ENCODE data around the gene CACNA2D4.

The CACNA2D4 gene

DNA sequence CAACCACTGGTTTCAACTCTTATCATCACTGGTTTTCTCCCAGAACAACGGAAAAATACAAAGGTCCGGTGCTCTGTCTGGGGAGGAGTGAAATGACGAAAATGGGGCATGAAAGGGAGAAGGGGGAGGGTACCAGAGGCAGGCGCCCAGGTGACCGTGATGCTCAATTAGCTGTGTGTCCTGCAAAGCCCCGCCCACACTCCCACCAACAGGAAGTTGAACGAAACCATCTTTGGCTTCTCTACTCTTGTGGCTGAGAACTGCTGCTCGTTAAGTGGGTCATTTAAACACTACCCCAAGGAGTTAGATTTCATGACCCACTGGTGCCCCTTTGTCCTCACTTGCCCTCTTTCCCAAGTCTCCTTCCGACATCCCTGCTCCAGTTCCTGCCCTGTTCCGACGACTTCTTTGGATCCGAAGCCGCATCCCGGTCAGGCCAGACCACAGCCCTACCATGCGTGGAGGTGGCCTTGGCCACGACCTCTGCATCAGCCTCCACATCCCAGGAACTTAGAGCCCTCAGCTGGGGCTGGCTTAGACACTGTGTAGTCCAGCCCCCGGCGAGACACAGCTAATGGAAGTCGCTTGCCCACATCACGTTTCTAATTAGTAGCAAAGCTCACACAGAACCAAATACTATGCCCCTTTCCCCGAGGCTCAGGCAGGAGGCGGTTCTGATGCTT lies 109.5 kb downstream of the CACNA2D4 start:
- H3K27ac ChIP-seq, result no peak overlapping the region
- no peak overlapping the region for H3K4me3 ChIP-seq
- H3K36me3 ChIP-seq, result no peaks in the 10 kb centered on the region
- intact Hi-C loops (cut with DNase I; ENCODE audit: low total_unique reads), result loop anchor here (10.0 kb wide), 1 partner anchor 776 kb away; no protein-coding TSS in a partner anchor
- DNase-seq, result peak in 1 of 2 donors; percentile 55
- no peaks in the 10 kb centered on the region for H3K4me1 ChIP-seq
- TF ChIP-seq CTCF (IDR thresholded peaks at IDR 0.05), result no peak
- H3K9me3 ChIP-seq, result no peaks in the 10 kb centered on the region
- H3K27me3 ChIP-seq, result no peaks in the 10 kb centered on the region

DNA sequence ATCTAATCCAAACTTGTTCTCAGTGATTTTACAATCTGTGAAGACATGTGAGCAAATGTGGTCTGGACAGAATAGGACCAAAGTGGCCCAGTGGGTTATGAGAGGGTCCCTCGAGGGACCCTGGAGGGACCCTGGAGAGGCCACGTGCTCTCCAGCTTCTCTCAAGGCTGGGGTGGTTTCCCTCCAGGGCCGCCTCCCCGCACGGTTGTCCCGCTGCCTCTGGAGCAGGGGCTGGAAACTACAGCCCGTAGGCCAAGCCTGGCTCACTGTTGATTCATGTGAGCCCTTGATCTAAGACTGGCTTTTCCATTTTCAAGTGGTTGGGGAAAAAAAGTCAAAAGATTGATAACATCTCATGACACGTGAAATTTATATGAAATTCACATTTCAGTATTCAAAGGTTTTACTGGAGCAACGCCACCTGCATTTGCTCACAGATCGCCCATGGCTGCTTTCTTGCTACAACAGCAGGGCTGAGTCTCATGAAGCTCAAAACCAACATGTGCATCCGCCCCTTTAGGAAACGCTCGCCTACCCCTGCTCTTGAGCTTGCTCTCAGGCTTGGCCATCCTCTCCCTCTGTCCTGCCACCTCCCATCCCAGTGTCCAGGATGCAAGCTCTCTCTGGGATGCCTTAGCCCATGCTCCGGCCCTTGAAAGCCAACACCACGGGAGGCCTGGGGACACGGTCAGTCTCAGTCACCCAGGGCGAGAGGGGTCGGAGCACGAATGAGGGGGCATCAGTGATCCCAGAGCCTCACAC lies 110.2 kb downstream of the CACNA2D4 start:
- Histone ChIP-seq H3K4me1 (no peaks in the 10 kb centered on the region), H3K9me3 (no peaks in the 10 kb centered on the region), H3K36me3 (no peaks in the 10 kb centered on the region), H3K27me3 (no peaks in the 10 kb centered on the region), H3K27ac (no peak overlapping the region), H3K4me3 (no peak overlapping the region)
- peak in 1 of 2 donors; percentile 40 for DNase-seq
- intact Hi-C loops (cut with DNase I; ENCODE audit: low total_unique reads), result loop anchor here (10.0 kb wide), 1 partner anchor 777 kb away; no protein-coding TSS in a partner anchor
- TF ChIP-seq CTCF (IDR thresholded peaks at IDR 0.05), result no peak

GRCh38 chr12:1807087-1807860 lies 111.2 kb downstream of the CACNA2D4 start:
- Histone ChIP-seq H3K4me1 (no peaks in the 10 kb centered on the region), H3K27ac (no peak overlapping the region), H3K36me3 (no peaks in the 10 kb centered on the region), H3K4me3 (no peak overlapping the region), H3K9me3 (no peaks in the 10 kb centered on the region), H3K27me3 (no peaks in the 10 kb centered on the region)
- DNase-seq, result peak in 1 of 2 donors; percentile 59
- intact Hi-C loops (cut with DNase I; ENCODE audit: low total_unique reads), result loop anchor here (10.0 kb wide), 1 partner anchor 778 kb away; no protein-coding TSS in a partner anchor
- no peak for TF ChIP-seq CTCF (IDR thresholded peaks at IDR 0.05)

DNA sequence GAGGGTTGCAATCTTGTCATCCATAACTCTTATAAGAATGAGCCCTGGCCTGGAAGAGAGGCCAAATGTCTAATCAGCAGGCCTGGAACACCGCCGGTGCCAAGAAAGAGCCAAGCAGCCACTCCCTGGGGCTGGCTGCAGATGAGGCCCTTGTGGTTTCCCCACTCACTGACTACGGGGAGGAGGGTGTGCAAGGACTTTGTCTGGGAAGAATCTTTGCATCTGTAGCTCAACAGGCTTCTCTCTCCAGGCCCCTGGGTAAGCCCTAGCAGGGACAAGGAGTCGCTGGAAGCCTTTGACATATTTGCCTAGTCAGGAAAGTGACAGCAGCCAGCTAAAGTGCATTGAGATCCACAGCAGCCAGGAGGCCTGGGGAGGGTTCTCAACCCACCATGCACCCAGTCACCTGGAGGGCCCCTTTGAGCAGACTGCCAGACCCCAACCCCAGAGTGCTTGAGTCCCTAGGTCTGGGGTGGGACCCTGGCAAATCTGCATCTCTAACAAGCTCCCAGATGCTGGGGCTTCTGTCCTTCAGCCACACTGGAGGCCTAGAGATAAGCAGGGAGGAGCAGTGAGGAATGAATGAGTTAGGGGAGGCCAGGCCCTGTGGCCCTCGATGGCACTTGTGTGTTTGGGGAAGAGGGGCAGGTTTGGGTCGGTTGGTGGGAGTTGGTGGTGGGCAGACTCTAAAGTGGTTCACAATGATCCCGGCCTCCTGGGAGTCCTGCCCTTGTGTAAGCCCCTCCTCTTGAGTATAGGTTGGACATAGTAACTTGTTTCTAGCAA lies 112.0 kb downstream of the CACNA2D4 start:
- intact Hi-C loops (cut with DNase I; ENCODE audit: low total_unique reads), result loop anchor here (10.0 kb wide), 1 partner anchor 778 kb away; no protein-coding TSS in a partner anchor

More for the DNA sequence above, 112.0 kb downstream of the CACNA2D4 start:
- no peak overlapping the region for H3K4me3 ChIP-seq
- H3K27me3 ChIP-seq, result no peaks in the 10 kb centered on the region
- no peaks in the 10 kb centered on the region for H3K4me1 ChIP-seq
- no peaks in the 10 kb centered on the region for H3K36me3 ChIP-seq
- no peaks in the 10 kb centered on the region for H3K9me3 ChIP-seq
- no peak overlapping the region for H3K27ac ChIP-seq
- TF ChIP-seq CTCF (IDR thresholded peaks at IDR 0.05), result no peak
- DNase-seq, result peak in 1 of 2 donors; percentile 58
